ENCODE results near the gene PRG3.

DNA sequence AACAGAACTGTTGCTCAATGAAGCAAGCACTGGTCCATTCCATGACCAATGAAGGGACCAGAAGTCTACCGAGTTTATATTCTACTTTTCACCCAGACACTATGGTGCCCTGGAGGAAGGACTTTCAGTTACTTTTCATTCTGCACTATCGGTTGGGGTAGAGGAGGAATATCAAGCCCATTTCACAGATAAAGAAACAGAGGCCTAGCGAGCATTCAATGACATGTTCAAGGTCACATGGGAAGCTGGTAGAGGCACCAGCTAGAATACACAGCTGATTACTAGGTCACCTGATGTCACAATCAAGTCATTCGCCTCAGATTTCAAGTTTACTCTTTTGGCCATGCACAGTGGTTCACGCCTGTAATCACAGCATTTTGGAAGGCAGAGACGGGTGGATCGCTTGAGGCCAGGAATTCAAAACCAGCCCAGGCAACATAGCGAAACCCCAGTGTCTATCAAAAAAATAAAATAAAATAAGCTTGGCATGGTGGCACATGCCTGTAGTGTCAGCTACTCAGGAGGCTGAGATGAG, 27.1 kb upstream of the PRG3 start:
- TF ChIP-seq POLR2AphosphoS5 (IDR thresholded peaks at IDR 0.05; ENCODE audit: low read depth, low read length) (no peak), CTCF (IDR thresholded peaks at IDR 0.05 in 2 of 3, conservative IDR thresholded peaks at IDR 0.05 in 1 of 3; ENCODE audit: borderline replicate concordance in 1 of 3, insufficient read depth in 1 of 3, low read depth in 2 of 3, low read length in 2 of 3) (no peak), POLR2A (IDR thresholded peaks at IDR 0.05; ENCODE audit: borderline replicate concordance, extremely low read depth, insufficient read depth, insufficient read length) (no peak), JUND (IDR thresholded peaks at IDR 0.05) (no peak), SP1 (IDR thresholded peaks at IDR 0.05; ENCODE audit: low read depth) (no peak), CBX3 (IDR thresholded peaks at IDR 0.05; ENCODE audit: low read depth) (no peak), CEBPB (IDR thresholded peaks at IDR 0.05; ENCODE audit: low read depth) (no peak), SRF (IDR thresholded peaks at IDR 0.05; ENCODE audit: low read depth) (no peak), EZH2 (IDR thresholded peaks at IDR 0.05) (no peak), ATF3 (IDR thresholded peaks at IDR 0.05) (no peak), YY1 (IDR thresholded peaks at IDR 0.05; ENCODE audit: extremely low read depth, insufficient replicate concordance, low read depth, low read length) (no peak), EZH2phosphoT487 (IDR thresholded peaks at IDR 0.05; ENCODE audit: borderline replicate concordance) (no peak)
- TF ChIP-seq, protein P1, sequence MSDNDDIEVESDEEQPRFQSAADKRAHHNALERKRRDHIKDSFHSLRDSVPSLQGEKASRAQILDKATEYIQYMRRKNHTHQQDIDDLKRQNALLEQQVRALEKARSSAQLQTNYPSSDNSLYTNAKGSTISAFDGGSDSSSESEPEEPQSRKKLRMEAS (IDR thresholded peaks at IDR 0.05): no peak
